Measurements from ENCODE around the gene TMEM81.

TMEM81 gene

DNA sequence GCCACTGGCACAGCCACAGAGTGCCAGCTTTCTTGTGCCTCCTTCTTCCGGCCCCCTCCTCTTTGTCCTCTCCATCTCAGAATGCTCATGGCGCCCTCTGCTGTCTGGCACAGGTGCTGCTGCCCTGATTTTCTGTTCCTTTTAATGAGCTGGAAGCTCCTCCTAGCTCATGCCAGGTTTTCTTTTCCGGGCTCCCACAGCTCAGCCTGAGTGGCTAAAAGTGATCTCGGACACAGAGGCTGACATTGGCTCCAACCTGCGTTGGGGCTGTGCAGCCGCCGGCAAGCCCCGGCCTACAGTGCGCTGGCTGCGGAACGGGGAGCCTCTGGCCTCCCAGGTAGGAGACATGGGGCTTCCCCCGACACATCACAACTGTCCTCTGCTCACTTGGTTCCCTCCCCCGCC, 22.6 kb downstream of the TMEM81 start:
- DNase-seq (ENCODE audit: low read depth), result peak; percentile 62
- TF ChIP-seq, protein P1, sequence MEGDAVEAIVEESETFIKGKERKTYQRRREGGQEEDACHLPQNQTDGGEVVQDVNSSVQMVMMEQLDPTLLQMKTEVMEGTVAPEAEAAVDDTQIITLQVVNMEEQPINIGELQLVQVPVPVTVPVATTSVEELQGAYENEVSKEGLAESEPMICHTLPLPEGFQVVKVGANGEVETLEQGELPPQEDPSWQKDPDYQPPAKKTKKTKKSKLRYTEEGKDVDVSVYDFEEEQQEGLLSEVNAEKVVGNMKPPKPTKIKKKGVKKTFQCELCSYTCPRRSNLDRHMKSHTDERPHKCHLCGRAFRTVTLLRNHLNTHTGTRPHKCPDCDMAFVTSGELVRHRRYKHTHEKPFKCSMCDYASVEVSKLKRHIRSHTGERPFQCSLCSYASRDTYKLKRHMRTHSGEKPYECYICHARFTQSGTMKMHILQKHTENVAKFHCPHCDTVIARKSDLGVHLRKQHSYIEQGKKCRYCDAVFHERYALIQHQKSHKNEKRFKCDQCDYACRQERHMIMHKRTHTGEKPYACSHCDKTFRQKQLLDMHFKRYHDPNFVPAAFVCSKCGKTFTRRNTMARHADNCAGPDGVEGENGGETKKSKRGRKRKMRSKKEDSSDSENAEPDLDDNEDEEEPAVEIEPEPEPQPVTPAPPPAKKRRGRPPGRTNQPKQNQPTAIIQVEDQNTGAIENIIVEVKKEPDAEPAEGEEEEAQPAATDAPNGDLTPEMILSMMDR (IDR thresholded peaks at IDR 0.05; ENCODE audit: low read length, missing control alignments), result peak; percentile 93
- H3K4me3 ChIP-seq (replicated peaks; ENCODE audit: low read depth, low read length), result no peak overlapping the region

DNA sequence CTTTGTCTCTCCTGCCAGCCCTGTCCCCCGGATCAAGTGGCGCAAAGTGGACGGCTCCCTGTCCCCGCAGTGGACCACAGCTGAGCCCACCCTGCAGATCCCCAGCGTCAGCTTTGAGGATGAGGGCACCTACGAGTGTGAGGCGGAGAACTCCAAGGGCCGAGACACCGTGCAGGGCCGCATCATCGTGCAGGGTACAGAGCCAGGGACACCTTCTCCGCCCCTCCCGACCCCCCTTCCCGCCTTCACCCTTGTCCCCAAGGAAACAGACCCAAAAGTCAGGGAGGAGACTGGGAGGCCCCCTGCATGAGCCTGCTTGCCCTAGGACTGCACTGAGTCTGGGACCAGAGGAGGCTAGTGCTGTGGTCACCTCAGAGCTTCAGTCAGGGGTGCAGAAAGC, 23.0 kb downstream of the TMEM81 start:
- TF ChIP-seq, protein P1 (IDR thresholded peaks at IDR 0.05; ENCODE audit: low read length, missing control alignments), result no peak

DNA sequence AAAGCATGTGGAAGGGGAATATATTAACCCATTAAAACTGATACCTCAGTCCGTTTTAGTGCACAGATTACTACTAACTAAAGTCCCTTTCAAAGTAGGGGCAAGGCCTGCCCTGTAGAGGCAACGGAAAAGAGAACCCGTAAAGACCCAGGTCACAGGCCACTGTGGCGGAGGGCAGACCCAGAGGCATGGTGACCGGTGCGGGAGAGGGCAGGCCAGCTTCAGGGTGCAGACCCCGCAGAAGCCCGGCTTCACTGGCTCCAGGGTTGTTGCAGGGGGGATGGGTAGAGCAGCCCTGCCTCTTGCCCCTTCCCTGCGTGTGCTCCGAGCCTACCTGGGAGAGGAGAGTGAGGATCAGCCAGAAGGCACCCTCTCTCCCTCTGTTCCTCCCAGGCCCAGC, 23.5 kb downstream of the TMEM81 start:
- TF ChIP-seq, protein P1 (IDR thresholded peaks at IDR 0.05; ENCODE audit: low read length, missing control alignments), result no peak

More for the DNA sequence above, 23.0 kb downstream of the TMEM81 start:
- H3K4me3 ChIP-seq (replicated peaks; ENCODE audit: low read depth, low read length), result no peak overlapping the region
- no peak for DNase-seq (ENCODE audit: low read depth)

DNA sequence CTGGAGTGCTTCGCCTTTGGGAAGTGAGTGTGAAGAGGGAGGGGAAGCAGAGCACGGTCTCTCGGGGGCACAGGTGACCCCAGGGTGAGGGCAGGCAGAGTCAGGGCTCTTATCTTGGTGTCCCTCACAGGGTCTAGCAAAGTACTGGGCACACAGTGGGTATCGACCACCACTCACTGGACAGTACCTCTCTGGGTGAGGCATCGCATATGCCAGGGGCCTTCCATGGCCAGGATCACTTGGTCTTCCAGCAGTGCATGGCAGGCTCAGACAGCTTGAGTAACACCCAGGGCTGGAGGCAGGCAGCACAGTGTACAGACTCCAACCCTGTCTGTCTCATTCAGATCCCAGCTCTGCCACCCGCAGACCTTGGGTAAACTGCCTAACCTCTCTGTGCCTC, 24.6 kb downstream of the TMEM81 start:
- TF ChIP-seq, protein P1 (IDR thresholded peaks at IDR 0.05; ENCODE audit: low read length, missing control alignments), result no peak
- no peak for DNase-seq (ENCODE audit: low read depth)
- H3K4me3 ChIP-seq (replicated peaks; ENCODE audit: low read depth, low read length), result no peak overlapping the region

More for the DNA sequence above, 23.5 kb downstream of the TMEM81 start:
- no peak for DNase-seq (ENCODE audit: low read depth)
- H3K4me3 ChIP-seq (replicated peaks; ENCODE audit: low read depth, low read length), result no peak overlapping the region

DNA sequence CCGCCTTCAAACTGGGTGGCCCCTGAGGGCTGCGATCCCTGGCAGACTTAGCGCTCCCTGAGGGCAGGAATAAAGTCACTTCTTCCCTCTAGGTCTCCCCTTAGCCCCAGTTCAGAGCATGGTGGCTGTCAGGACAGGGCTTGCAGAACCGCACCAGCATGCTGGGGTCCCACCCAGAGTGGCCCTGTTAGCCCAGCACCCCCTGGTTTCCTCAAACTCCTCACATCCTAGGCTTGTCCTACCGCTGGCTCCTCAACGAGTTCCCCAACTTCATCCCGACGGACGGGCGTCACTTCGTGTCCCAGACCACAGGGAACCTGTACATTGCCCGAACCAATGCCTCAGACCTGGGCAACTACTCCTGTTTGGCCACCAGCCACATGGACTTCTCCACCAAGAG, 25.4 kb downstream of the TMEM81 start:
- TF ChIP-seq, protein P1 (IDR thresholded peaks at IDR 0.05; ENCODE audit: low read length, missing control alignments), result no peak
- no peak for DNase-seq (ENCODE audit: low read depth)

DNA sequence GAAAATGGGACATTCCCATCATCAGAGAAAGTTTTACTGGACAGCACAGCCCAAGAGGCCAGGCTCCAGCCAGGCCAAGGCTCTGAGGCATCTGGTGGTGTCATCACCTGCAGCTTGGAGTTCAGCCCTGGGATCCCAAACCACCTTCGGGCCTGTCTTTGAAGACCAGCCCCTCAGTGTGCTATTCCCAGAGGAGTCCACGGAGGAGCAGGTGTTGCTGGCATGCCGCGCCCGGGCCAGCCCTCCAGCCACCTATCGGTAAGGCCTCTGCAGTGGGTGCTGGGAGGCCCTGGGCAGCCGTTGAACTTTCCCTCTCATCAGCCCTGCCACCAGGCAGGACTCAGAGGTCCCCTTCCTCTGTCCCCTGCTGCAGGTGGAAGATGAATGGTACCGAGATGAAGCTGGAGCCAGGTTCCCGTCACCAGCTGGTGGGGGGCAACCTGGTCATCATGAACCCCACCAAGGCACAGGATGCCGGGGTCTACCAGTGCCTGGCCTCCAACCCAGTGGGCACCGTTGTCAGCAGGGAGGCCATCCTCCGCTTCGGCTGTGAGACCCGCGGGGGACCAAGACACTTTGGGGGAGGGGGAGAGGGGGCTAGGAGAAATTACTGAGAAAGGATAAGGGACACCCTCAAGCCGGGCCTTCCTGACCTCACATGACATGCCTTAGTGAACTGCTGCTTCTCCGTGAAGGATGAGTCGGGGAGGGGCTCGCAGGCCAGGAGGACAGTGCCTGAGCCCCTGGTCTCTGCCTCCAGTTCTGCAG, 26.3 kb downstream of the TMEM81 start:
- no peak overlapping the region for H3K4me3 ChIP-seq (replicated peaks; ENCODE audit: low read depth, low read length)
- TF ChIP-seq, protein P1 (IDR thresholded peaks at IDR 0.05; ENCODE audit: low read length, missing control alignments), result no peak
- DNase-seq (ENCODE audit: low read depth), result no peak

More for the DNA sequence above, 25.4 kb downstream of the TMEM81 start:
- no peak overlapping the region for H3K4me3 ChIP-seq (replicated peaks; ENCODE audit: low read depth, low read length)

All from fibroblast of pulmonary artery (primary cell).